Esophagus muscularis mucosa (tissue), 3 donors: ENCODE results near the gene THBS1.

Experiments used
- POLR2A ChIP-seq: fragments of 450-650 bp; IDR thresholded peaks from one replicate; pipeline ENCODE4 v1.6.1; 2017; ENCODE audit warnings: antibody characterized with exemption, moderate library complexity, mild to moderate bottlenecking, low read depth
- POLR2AphosphoS5 ChIP-seq, 2 donors: sonication (generic); formaldehyde crosslinking; IDR thresholded peaks; one replicate each; pipeline ENCODE4 v1.6.1; 2017; ENCODE audit warnings: antibody characterized with exemption in 2 of 2
- TF ChIP-seq, protein P1 (sequence below), 3 experiments: fragments of 200-600 bp in 2 of 3; fragments of 450-650 bp in 1 of 3; sonication (generic) in 2 of 3; IDR thresholded peaks; one replicate each; pipeline ENCODE4 v1.5.1; 2017 to 2019; ENCODE audit warnings: antibody characterized with exemption in 3 of 3, mild to moderate bottlenecking in 2 of 3, moderate library complexity in 1 of 3

DNA sequence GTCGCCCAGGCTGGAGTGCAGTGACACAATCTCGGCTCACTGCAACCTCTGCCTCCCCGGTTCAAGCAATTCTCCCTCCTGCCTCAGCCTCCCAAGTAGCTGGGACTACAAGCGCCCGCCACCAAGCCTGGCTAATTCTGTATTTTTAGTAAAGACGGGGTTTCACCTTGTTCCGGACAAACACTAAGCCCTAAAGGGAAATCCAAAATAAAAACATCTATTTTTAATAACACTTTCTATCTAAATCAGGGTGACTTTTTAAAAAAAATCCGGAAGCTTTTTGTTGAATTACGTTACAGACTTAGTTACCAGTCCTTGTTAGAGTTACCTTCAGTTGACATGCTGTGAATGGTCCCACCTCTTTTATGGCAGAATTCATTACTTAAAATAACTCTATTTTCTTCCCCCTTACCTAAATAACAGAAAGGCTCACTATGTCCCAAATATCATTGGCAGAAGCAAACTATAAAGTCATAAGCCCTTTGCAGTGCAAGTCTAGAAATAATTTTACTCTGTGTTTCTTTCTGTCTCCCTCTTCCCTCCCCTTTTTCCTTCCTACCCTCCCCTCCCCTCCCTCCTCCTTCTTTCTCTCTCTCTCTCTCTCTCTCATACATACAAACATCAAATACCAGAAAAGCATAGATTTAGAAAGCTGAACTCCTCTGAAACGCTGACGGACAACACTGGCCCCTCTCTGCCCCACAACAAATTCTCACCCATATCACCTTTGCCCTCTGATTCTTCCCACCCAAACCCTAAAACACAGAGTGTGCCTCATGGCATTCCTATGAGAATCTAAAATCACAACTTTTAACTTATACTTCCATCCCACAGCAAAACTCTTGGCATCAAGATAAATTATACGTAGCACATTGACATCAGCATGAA is 18.3 kb downstream of the THBS1 start:
- TF ChIP-seq, protein P1, sequence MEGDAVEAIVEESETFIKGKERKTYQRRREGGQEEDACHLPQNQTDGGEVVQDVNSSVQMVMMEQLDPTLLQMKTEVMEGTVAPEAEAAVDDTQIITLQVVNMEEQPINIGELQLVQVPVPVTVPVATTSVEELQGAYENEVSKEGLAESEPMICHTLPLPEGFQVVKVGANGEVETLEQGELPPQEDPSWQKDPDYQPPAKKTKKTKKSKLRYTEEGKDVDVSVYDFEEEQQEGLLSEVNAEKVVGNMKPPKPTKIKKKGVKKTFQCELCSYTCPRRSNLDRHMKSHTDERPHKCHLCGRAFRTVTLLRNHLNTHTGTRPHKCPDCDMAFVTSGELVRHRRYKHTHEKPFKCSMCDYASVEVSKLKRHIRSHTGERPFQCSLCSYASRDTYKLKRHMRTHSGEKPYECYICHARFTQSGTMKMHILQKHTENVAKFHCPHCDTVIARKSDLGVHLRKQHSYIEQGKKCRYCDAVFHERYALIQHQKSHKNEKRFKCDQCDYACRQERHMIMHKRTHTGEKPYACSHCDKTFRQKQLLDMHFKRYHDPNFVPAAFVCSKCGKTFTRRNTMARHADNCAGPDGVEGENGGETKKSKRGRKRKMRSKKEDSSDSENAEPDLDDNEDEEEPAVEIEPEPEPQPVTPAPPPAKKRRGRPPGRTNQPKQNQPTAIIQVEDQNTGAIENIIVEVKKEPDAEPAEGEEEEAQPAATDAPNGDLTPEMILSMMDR (IDR thresholded peaks at IDR 0.05): no peak
- TF ChIP-seq POLR2AphosphoS5 (IDR thresholded peaks at IDR 0.05) (peak in 1 of 2 donors; percentile 1), POLR2A (no peak)
